Breast epithelium (tissue), 4 donors: ENCODE measurements around the gene RAB3GAP1. TPM values are rescaled to one million over a fixed set of nuclear protein-coding genes. Genes with fewer than 3 reads are reported as not detected.
"Not testable (repeated sequence)": the region's sequence is repeated elsewhere in the genome, so short reads cannot be mapped to it uniquely, and the experiment has no call there.

ENCODE experiments used
- DNase-seq, 2 donors: peaks; one replicate each; pipeline ENCODE4 v3.0.0-alpha.2; 2019; ENCODE audit warnings: low spot score in 2 of 2
- H3K27ac ChIP-seq, 2 donors: fragments of 200-600 bp; sonication (generic) in 1 of 2; one replicate each; pipeline ENCODE4 v1.5.1; 2016 to 2019; ENCODE audit warnings: mild to moderate bottlenecking in 1 of 2
- H3K27me3 ChIP-seq, 2 donors: fragments of 200-600 bp; sonication (generic) in 1 of 2; one replicate each; pipeline versions ENCODE4 v1.5.1 to v1.6.0; 2017 to 2019; ENCODE audit warnings: control low read depth in 1 of 2, mild to moderate bottlenecking in 1 of 2
- H3K36me3 ChIP-seq: fragments of 200-600 bp; one replicate; pipeline ENCODE4 v1.5.1; 2019
- H3K4me1 ChIP-seq, 2 donors: fragments of 200-600 bp; sonication (generic); one replicate each; pipeline ENCODE4 v1.5.1; 2016 to 2019; ENCODE audit warnings: control low read depth in 1 of 2
- H3K4me3 ChIP-seq, 3 donors: fragments of 200-600 bp; sonication (generic); 1 replicate in 2 of 3; 2 replicates in 1 of 3; pipeline ENCODE4 v1.5.1; 2016 to 2019; ENCODE audit warnings: mild to moderate bottlenecking in 3 of 3, moderate library complexity in 2 of 3
- H3K9me3 ChIP-seq, 2 donors: fragments of 200-600 bp; sonication (generic) in 1 of 2; one replicate each; pipeline ENCODE4 v1.5.1; 2016 to 2019; ENCODE audit warnings: control low read depth in 1 of 2
- CTCF ChIP-seq, 3 donors: fragments of 450-650 bp; IDR thresholded peaks; one replicate each; pipeline ENCODE4 v1.5.1; 2016 to 2017; ENCODE audit warnings: antibody characterized with exemption in 3 of 3, mild to moderate bottlenecking in 3 of 3, moderate library complexity in 3 of 3
- POLR2A ChIP-seq: fragments of 450-650 bp; IDR thresholded peaks from one replicate; pipeline ENCODE4 v1.6.1; 2016; ENCODE audit warnings: antibody characterized with exemption, mild to moderate bottlenecking, moderate library complexity
- POLR2AphosphoS5 ChIP-seq, 3 donors: sonication (generic); formaldehyde crosslinking; IDR thresholded peaks; one replicate each; pipeline ENCODE4 v1.6.1; 2017; ENCODE audit warnings: antibody characterized with exemption in 3 of 3
- intact Hi-C: fragments of 100-400 bp; cut with DNase I; formaldehyde crosslinking; loops from one replicate; pipeline ENCODE4 v1.15.1; 2023; ENCODE audit warnings: low total_unique reads
- total RNA-seq, 3 donors: library from RNA; depleted of rRNA; stranded (reverse); fragments of >200 nt; gene quantifications; one replicate each; pipeline ENCODE4 v1.1.0, GENCODE V29; 2016

Gene RAB3GAP1
- total RNA-seq, 3 donors from 2014 or later: 53.9 to 70.5 (median 54.1) TPM

- H3K4me1 ChIP-seq: no peaks in the 10 kb centered on the region
- H3K27ac ChIP-seq: no peak overlapping the region
- no peak for TF ChIP-seq CTCF (IDR thresholded peaks at IDR 0.05)
- no peak for TF ChIP-seq POLR2AphosphoS5 (IDR thresholded peaks at IDR 0.05)
- no peak for TF ChIP-seq POLR2A
- H3K4me3 ChIP-seq: no peak overlapping the region
- no peak for DNase-seq
- intact Hi-C loops: no loop called here
- H3K36me3 ChIP-seq: no peaks in the 10 kb centered on the region
- H3K9me3 ChIP-seq: no peaks in the 10 kb centered on the region
- no peaks in the 10 kb centered on the region for H3K27me3 ChIP-seq
Observed at GRCh38 chr2:135113322-135113721, 61.2 kb downstream of the RAB3GAP1 start.

- no peak overlapping the region for H3K27ac ChIP-seq
- intact Hi-C loops: no loop called here
- no peaks in the 10 kb centered on the region for H3K36me3 ChIP-seq
- no peak overlapping the region for H3K4me3 ChIP-seq
- no peak for TF ChIP-seq POLR2A
- no peak for TF ChIP-seq CTCF (IDR thresholded peaks at IDR 0.05)
- TF ChIP-seq POLR2AphosphoS5 (IDR thresholded peaks at IDR 0.05): no peak
- no peaks in the 10 kb centered on the region for H3K27me3 ChIP-seq
- H3K9me3 ChIP-seq: no peaks in the 10 kb centered on the region
- no peaks in the 10 kb centered on the region for H3K4me1 ChIP-seq
- no peak for DNase-seq
Observed at GRCh38 chr2:135119582-135119981, 67.5 kb downstream of the RAB3GAP1 start.

- H3K36me3 ChIP-seq: no peaks in the 10 kb centered on the region
- H3K27ac ChIP-seq: no peak overlapping the region
- intact Hi-C loops: no loop called here
- no peaks in the 10 kb centered on the region for H3K4me1 ChIP-seq
- TF ChIP-seq POLR2A (no peak), CTCF (IDR thresholded peaks at IDR 0.05) (no peak), POLR2AphosphoS5 (IDR thresholded peaks at IDR 0.05) (no peak)
- no peak overlapping the region for H3K4me3 ChIP-seq
- no peak for DNase-seq
- H3K27me3 ChIP-seq: no peaks in the 10 kb centered on the region
- H3K9me3 ChIP-seq: no peaks in the 10 kb centered on the region
Observed at GRCh38 chr2:135121016-135121657, 69.0 kb downstream of the RAB3GAP1 start.

- intact Hi-C loops, H3K27me3 ChIP-seq, H3K4me1 ChIP-seq, H3K4me3 ChIP-seq, H3K27ac ChIP-seq, DNase-seq, H3K9me3 ChIP-seq, H3K36me3 ChIP-seq: not testable (repeated sequence)
Observed at GRCh38 chr2:135121658-135122039, 69.6 kb downstream of the RAB3GAP1 start.

GRCh38 chr2:135124924-135125886, 73.1 kb downstream of the RAB3GAP1 start:
- Histone ChIP-seq H3K4me3 (no peak overlapping the region), H3K27ac (no peak overlapping the region), H3K27me3 (no peaks in the 10 kb centered on the region), H3K9me3 (no peaks in the 10 kb centered on the region), H3K36me3 (no peaks in the 10 kb centered on the region), H3K4me1 (no peaks in the 10 kb centered on the region)
- DNase-seq: no peak
- intact Hi-C loops: no loop called here
- no peak for TF ChIP-seq CTCF (IDR thresholded peaks at IDR 0.05)
- TF ChIP-seq POLR2A: no peak
- TF ChIP-seq POLR2AphosphoS5 (IDR thresholded peaks at IDR 0.05): no peak
